ENCODE data around the gene MAFG. TPM values are rescaled to one million over a fixed set of nuclear protein-coding genes. Genes with fewer than 3 reads are reported as not detected.
A peak's percentile ranks its signal among the peaks of the same experiment; 100 is the strongest.

Gene MAFG
- total RNA-seq, 2 experiments from 2014 or later: 10.8 to 13.3 TPM

- ATAC-seq (ENCODE audit: poor library complexity) (no peak), DNase-seq (peak in 1 of 14 experiments; percentile 39)
- Histone ChIP-seq H3K36me3 (ENCODE audit: insufficient read depth, low read length) (no peaks in the 10 kb centered on the region), H3K4me1 (ENCODE audit: insufficient read depth, low read length) (peaks cover 46% of the 10 kb centered on the region), H3K27me3 (ENCODE audit: control insufficient read depth in 1 of 2, insufficient read depth in 2 of 2, low read length in 2 of 2) (peaks cover 19 to 20% of the 10 kb centered on the region in 2 experiments), H3K4me3 (ENCODE audit: low read length) (peak overlapping the region; percentile 40), H3K9me3 (ENCODE audit: control insufficient read depth in 1 of 2, insufficient read depth in 1 of 2, low read length in 2 of 2) (no peaks in the 10 kb centered on the region), H3K27ac (ENCODE audit: low read depth in 1 of 2, low read length in 2 of 2) (no peak overlapping the region)
- peaks cover 20% of the 10 kb centered on the region for H3K4me1 Mint-ChIP-seq (ENCODE audit: low read depth)
- intact Hi-C loops (cut with DNase I, micrococcal nuclease): loop anchor here (5.0 kb wide), 3 partner anchors 36 to 226 kb away; partner anchors contain the start of genes ALYREF (in 1 of the 2), ANAPC11 (in 1 of the 2), ARHGDIA (in 1 of the 2) and MRPL12 (in 1 of the 2)
- TF ChIP-seq CTCF (IDR thresholded peaks at IDR 0.05): no peak
- peaks cover 17% of the 10 kb centered on the region for H3K27me3 Mint-ChIP-seq
- CTCF ChIA-PET: interaction anchor here (1.5 to 3.9 kb wide), 2 partner anchors 31 to 60 kb away, joined by 3 to 16 read pairs; no protein-coding TSS in a partner anchor
- H3K27ac Mint-ChIP-seq: no peak overlapping the region
- POLR2A ChIA-PET: interaction anchor here (0.7 to 3.5 kb wide), 5 partner anchors 12 to 109 kb away, joined by 3 to 26 read pairs (median 3); partner anchors contain the start of genes ASPSCR1, DCXR and SIRT7
- peak overlapping the region; percentile 68 for H3K4me3 Mint-ChIP-seq
- no peaks in the 10 kb centered on the region for H3K36me3 Mint-ChIP-seq (ENCODE audit: low read depth)
- H3K9me3 Mint-ChIP-seq: no peaks in the 10 kb centered on the region
These were observed 1.2 kb upstream of the MAFG start for GRCh38 chr17:81928544-81929252.

GRCh38 chr17:81927152-81927652 is 333 bp downstream of the MAFG start:
- POLR2A ChIA-PET: interaction anchor here (1.0 to 3.5 kb wide), 11 partner anchors 11 to 224 kb away, joined by 3 to 26 read pairs (median 5); partner anchors contain the start of genes ARHGDIA, ASPSCR1, DCXR and MRPL12
- H3K27me3 Mint-ChIP-seq: peaks cover 14% of the 10 kb centered on the region

More at GRCh38 chr17:81927152-81927652, 333 bp downstream of the MAFG start:
- Histone ChIP-seq H3K36me3 (ENCODE audit: insufficient read depth, low read length) (peaks cover 2% of the 10 kb centered on the region), H3K4me3 (ENCODE audit: low read length) (peak overlapping the region; percentile 61), H3K9me3 (ENCODE audit: control insufficient read depth in 1 of 2, insufficient read depth in 1 of 2, low read length in 2 of 2) (no peaks in the 10 kb centered on the region), H3K27ac (ENCODE audit: low read depth in 1 of 2, low read length in 2 of 2) (peak overlapping the region in 1 of 2 donors; percentile 65), H3K4me1 (ENCODE audit: insufficient read depth, low read length) (peaks cover 51% of the 10 kb centered on the region), H3K27me3 (ENCODE audit: control insufficient read depth in 1 of 2, insufficient read depth in 2 of 2, low read length in 2 of 2) (peaks cover 17 to 19% of the 10 kb centered on the region in 2 experiments)
- no peak for DNase-seq
- Mint-ChIP-seq H3K4me1 (ENCODE audit: low read depth) (peaks cover 20% of the 10 kb centered on the region), H3K9me3 (no peaks in the 10 kb centered on the region), H3K36me3 (ENCODE audit: low read depth) (no peaks in the 10 kb centered on the region), H3K4me3 (no peak overlapping the region), H3K27ac (no peak overlapping the region)
- intact Hi-C loops (cut with DNase I, micrococcal nuclease): loop anchor here (2.0 to 5.0 kb wide), 4 partner anchors 16 to 225 kb away; partner anchors contain the start of genes ALYREF (in 1 of the 2), ANAPC11 (in 1 of the 2), ARHGDIA (in 1 of the 2) and MRPL12 (in 1 of the 2)
- CTCF ChIA-PET: interaction anchor here (0.9 to 3.9 kb wide), 3 partner anchors 32 to 95 kb away, joined by 3 to 16 read pairs (median 5); partner anchors contain the start of gene CENPX
- ATAC-seq (ENCODE audit: poor library complexity): peak; percentile 1
- TF ChIP-seq CTCF (IDR thresholded peaks at IDR 0.05): no peak

Measured in CD4-positive, alpha-beta T cell (primary cell).